Stimulated activated naive CD8-positive, alpha-beta T cell treated with anti-CD3 and anti-CD28 coated beads, Interleukin-15, Interleukin-2, amounts not matched to agents 100 ng/mL and 50 ng/mL, for 24 hours (primary cell): Measurements from ENCODE around the gene PRR36.
"Not testable (repeated sequence)": the region's sequence is repeated elsewhere in the genome, so short reads cannot be mapped to it uniquely, and the experiment has no call there.

Experiments
- H3K27ac Mint-ChIP-seq: one replicate; pipeline ENCODE4 v1.8.0; 2021; ENCODE audit warnings: mild to moderate bottlenecking, mixed read lengths
- H3K27me3 Mint-ChIP-seq: one replicate; pipeline ENCODE4 v1.8.0; 2021; ENCODE audit warnings: mixed read lengths
- H3K36me3 Mint-ChIP-seq: one replicate; pipeline ENCODE4 v1.8.0; 2021; ENCODE audit warnings: low read depth, mixed read lengths
- H3K4me1 Mint-ChIP-seq: one replicate; pipeline ENCODE4 v1.8.0; 2021; ENCODE audit warnings: low read depth, mixed read lengths
- H3K4me3 Mint-ChIP-seq: one replicate; pipeline ENCODE4 v1.8.0; 2021; ENCODE audit warnings: mild to moderate bottlenecking, mixed read lengths
- H3K9me3 Mint-ChIP-seq: one replicate; pipeline ENCODE4 v1.8.0; 2021; ENCODE audit warnings: mixed read lengths

PRR36 gene

DNA sequence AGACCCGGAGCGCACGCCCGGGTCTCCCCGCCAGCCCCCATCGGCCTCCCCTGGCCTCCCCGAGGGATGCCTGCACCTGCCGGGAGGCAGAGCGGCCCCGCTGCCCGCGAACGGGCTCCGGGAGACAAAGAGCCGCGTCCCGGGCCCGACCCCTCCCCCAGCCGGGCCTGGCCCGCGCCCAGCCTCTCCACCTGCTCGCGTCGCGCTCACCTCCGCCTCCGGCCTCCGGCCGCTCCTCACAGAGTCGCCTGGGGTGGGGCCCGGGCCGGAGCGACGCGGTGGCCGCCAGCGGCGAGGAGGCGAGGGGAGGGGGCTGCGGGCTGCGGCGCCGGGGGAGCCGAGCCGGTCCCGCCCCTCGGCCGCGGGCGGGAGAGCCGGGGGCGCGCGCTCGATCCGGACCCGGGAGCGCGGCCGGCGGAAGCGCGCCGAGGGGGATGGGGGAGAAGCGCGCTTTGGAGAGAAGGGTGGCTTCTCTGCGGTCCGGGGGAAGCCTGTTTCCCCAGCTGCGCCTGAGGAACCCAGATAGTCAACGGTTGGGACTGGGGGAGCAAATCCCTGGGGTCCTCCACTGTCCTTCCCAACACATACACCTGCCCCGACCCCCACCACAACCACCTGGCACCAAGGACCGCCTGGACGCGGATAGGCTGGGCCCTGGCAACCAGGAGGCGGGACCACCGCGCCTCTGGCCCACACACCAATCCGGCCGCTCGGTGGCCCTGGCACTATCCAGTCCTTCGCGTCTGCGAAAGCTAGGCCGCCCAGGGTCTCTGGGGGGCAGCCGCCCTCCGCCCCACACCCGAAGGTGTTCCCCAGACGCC is at the start of gene PRR36:
PRR36 (minus strand) TSS at position 315 of the 821 bp plus-strand sequence. CDS start 701 bp downstream, outside the sequence.
- Mint-ChIP-seq H3K27ac (no peak within 1 kb of the TSS), H3K4me1 (peaks cover 24% of the 10 kb centered on the region), H3K27me3 (peaks cover 24% of the 10 kb centered on the region), H3K4me3 (peak within 1 kb of the TSS; percentile 64), H3K36me3 (no peaks in the 10 kb centered on the region), H3K9me3 (no peaks in the 10 kb centered on the region)

DNA sequence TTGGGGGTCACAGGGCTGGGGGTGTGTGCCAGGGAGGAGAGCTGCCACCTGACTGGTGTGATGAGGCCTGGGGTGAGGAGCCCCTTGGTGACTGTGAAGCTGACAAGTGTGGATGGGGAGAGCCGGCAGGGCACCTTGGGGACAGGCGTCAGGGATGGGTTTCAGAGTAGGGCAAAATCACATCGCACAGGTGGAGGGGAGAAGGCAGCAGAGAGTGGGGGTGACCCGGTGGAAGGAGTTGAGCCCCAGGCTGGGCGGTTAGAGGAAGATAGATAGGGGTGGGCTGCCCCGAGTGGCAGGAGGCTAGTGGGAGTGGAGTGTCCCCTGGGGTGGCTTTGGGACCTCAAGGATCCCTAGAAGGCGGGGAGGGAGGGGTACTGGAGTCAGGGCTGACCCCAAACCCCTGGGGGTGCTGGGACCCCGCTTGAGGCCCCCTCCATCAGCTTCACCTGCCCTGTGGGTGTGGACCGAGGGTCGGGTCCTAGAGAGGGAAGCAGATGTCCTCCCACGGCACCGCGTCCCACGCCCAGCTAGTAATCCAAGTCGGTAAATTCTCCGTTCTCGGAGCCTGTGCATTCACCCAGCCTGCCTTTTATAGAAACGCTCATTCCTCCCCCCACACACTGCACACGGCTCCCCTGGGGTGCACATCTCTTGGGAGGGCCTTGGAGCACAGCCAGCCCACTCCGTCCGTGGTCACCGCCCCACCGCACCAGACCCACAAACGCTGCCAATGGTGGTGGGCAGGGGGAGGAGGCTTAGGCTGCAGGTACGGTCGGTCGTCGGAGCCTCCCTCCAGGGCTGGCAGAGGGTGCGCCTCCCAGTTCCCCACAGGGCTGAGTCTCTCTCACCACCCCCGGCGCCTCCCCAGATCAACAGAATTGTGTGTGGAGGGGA is 49.4 kb upstream of the PRR36 start:
- Mint-ChIP-seq H3K27me3 (peaks cover 6% of the 10 kb centered on the region), H3K4me3 (no peak overlapping the region), H3K9me3 (no peaks in the 10 kb centered on the region), H3K36me3 (peaks cover 7% of the 10 kb centered on the region), H3K4me1 (peaks cover 29% of the 10 kb centered on the region), H3K27ac (no peak overlapping the region)

DNA sequence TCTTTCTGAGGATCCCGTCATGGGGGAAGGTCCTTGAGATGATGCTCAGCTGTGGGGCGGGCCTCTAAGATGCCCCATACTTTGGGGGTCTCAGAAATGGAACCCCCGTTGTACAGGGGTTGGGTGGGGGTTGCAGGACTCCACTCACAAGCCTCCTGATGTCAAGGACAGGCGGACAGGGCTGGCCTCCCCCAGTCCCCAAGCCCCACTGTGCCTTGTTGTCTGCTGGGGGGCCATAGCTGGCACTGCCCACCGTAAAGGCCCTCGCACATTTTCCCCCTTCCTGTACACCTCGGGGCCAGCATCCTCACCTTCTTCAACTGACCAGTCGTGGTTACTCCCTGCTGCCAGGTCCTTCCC is 48.6 kb upstream of the PRR36 start:
- Mint-ChIP-seq H3K27me3 (peaks cover 13% of the 10 kb centered on the region), H3K36me3 (no peaks in the 10 kb centered on the region), H3K9me3 (no peaks in the 10 kb centered on the region), H3K4me3 (no peak overlapping the region), H3K27ac (no peak overlapping the region), H3K4me1 (peaks cover 30% of the 10 kb centered on the region)

DNA sequence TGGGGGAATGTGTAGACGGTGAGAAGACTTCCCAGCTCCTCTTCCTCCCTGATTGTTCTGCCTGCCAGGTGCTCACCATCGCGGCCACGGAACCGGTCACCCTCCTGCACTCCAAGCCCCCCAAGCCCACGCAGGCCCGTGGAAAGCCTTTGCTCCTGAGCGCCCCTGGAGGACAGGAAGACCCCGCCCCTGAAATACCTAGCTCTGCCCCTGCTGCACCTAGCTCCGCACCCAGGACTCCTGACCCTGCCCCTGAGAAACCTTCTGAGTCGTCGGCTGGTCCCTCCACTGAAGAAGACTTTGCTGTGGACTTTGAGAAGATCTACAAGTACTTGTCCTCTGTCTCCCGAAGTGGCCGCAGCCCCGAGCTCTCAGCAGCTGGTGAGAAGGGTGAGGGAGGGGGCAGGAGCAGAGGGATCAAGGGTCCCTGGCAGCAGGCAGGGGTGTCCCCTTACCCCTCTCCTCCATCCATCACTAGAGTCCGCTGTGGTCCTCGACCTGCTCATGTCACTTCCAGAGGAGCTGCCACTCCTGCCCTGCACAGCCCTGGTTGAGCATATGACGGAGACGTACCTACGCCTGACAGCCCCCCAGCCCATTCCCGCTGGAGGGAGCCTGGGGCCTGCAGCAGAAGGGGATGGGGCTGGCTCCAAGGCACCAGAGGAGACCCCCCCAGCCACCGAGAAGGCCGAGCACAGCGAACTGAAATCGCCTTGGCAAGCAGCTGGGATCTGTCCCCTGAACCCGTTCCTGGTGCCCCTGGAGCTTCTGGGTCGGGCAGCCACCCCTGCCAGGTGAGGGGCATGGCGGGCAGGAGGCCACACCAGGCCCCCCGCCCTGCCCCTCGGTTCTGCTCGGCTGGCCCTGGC is 48.0 kb upstream of the PRR36 start:
- Mint-ChIP-seq H3K4me3 (peak overlapping the region; percentile 21), H3K4me1 (peaks cover 31% of the 10 kb centered on the region), H3K27ac (no peak overlapping the region), H3K9me3 (no peaks in the 10 kb centered on the region), H3K27me3 (peaks cover 13% of the 10 kb centered on the region), H3K36me3 (no peaks in the 10 kb centered on the region)

DNA sequence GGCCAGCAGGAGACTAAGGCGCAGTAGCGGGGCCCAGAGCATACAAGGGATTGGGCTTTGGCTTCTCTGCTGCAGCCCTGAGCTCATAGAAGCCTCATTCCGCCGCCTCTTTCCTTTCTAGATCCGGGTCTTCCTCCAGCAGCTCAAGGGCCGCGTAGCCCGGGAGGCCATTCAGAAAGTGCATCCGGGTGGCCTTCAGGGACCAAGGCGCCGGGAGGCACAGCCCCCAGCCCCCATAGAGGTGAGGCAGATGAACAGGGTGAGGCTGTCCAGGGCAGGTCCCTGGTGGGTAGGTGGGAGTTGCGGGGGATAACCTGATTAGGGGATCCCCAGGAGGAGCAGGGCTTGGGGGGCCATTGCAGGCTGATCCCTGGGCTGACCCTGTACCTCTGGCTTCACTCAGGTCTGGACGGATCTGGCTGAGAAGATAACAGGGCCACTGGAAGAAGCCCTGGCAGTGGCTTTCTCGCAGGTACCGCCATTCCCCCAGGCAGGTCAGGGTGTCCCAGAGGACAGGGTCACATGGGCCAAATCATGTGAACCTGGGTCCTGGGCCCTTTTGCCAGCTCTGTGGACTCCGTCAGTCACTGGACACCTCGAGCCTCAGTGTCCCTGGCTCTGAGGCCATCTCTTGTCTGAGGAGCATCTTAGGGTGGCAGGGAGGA is 47.2 kb upstream of the PRR36 start:
- Mint-ChIP-seq H3K4me3 (peak overlapping the region; percentile 84), H3K27me3 (peaks cover 17% of the 10 kb centered on the region), H3K4me1 (peaks cover 33% of the 10 kb centered on the region), H3K36me3 (no peaks in the 10 kb centered on the region), H3K9me3 (no peaks in the 10 kb centered on the region), H3K27ac (peak overlapping the region; percentile 89)

DNA sequence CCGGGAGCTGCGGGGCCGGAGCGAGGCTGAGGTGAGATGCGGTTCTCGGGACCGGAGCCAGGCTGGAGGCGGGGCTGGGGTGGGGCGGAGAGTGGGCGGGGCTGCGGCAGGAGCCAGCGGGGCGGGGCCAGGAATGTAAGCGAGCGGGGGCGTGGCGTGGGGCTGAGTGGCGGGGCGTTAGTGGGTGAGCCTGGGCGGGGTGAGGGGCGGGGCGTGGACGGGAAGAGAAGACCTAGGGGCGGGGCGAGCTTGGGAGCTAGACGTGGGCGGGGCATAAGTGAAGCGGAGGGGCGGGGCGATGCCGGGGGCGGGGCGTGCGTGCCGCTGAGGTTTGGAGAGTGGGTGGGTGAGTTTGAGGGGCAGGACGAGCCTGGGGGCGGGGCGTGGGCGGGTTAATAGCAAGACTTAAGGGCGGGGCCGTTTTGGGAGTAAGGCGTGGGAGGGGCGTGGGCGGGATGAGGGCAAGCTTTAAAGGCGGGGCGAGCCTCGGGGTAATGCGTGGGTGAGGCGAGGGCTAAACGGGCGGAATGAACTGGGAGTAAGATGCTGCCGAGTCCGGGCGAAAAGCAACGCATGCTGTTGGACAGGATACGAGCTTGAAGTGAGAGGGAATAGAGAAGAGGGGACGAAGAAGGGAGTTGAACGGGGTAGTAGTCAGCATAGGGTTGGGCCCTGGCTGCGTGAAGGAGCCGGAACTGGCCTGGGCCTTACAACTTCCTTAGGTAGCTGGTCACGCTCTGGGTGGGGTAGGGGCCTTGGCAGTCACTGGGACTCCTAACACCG is 46.5 kb upstream of the PRR36 start:
- Mint-ChIP-seq H3K27ac (peak overlapping the region; percentile 89), H3K4me3 (peak overlapping the region; percentile 84), H3K9me3 (no peaks in the 10 kb centered on the region), H3K36me3 (no peaks in the 10 kb centered on the region), H3K27me3 (peaks cover 20% of the 10 kb centered on the region), H3K4me1 (peaks cover 34% of the 10 kb centered on the region)

DNA sequence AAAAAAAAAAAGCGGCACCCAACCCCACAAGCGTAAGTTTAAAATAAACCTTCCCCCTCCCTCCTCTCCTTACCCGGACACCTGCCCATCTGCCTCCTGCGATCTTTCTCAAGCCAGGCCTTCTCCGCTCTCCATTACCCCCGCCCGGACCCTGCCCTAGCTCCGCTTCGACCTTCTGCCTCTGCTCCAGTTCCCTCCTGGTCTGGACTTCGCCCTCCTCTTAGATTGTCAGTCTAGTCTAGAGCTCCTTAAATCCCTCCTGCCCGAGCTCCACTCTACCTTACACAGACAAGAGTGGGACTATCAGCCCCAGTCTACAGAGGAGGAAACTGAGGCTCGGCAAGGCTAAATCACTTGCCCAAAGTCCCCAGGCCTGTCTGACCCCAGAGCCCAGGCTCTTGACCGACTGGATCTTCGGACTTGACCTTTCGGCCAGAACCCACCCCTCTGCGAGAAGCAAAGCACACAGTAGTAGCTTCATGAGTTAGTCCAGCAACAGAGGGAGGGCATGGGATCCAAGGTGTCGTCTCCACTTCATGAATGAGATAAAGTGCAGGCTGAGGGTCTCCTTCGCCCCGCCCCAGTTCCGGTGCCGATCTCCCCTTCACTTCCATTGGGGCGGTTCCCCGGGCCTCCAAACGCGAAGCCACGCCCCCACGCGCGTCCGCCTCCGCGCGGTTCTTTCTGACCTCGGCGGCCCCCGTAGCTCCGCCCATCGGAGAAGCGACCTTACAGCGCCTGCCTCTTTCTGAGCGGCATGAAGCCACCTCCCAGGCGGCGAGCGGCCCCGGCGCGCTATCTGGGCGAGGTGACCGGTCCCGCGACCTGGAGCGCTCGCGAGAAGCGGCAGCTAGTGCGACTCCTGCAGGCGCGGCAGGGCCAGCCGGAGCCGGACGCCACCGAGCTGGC is 45.7 kb upstream of the PRR36 start, which contains the start of gene SNAPC2:
SNAPC2 (plus strand) TSS at position 729 of the 909 bp plus-strand sequence; CDS start at position 758, 29 bp downstream.
- H3K27ac Mint-ChIP-seq: peak within 1 kb of the TSS; percentile 89
- peaks cover 34% of the 10 kb centered on the region for H3K4me1 Mint-ChIP-seq
- H3K4me3 Mint-ChIP-seq: peak within 1 kb of the TSS; percentile 84
- H3K27me3 Mint-ChIP-seq: peaks cover 28% of the 10 kb centered on the region
- H3K36me3 Mint-ChIP-seq: no peaks in the 10 kb centered on the region
- H3K9me3 Mint-ChIP-seq: no peaks in the 10 kb centered on the region

DNA sequence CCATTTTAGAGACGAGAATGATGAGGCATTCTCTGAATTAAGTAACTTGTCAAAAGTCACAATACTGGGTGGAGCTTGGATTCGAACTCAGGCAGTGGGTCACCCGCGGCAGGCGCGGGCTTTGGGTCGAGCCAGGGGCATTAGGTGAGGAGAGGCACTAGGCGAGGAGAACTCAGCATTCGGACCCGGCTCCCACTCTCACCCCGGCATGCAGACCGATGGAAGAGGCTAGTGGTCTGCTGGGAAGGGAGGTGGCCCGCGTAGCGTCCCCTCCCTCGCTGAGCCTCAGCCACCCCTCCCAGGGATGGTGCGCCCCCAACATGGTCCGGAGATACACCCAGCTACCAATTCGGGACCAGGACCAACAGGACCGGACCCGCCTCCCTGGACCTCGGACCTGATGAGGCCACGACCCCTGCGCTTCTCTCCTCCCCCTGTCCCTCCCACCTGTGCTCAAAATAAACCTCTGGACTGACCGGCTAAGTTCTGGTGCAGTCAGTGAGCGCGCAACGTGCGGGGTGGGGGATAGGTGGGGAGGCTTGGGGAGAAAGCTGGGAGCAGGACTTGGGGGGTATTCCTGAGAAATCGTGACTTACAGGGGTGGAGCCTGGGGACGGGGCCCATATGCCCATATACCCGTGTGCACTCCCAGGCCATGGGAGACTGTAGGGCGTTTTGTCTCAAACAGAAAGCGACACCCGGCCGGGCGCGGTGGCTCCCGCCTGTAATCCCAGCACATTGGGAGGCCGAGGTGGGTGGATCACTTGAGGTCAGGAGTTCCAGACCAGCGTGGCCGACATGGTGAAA is 44.6 kb upstream of the PRR36 start:
- no peaks in the 10 kb centered on the region for H3K9me3 Mint-ChIP-seq
- peaks cover 34% of the 10 kb centered on the region for H3K4me1 Mint-ChIP-seq
- peaks cover 33% of the 10 kb centered on the region for H3K27me3 Mint-ChIP-seq
- H3K4me3 Mint-ChIP-seq: peak overlapping the region; percentile 26
- no peaks in the 10 kb centered on the region for H3K36me3 Mint-ChIP-seq
- no peak overlapping the region for H3K27ac Mint-ChIP-seq

DNA sequence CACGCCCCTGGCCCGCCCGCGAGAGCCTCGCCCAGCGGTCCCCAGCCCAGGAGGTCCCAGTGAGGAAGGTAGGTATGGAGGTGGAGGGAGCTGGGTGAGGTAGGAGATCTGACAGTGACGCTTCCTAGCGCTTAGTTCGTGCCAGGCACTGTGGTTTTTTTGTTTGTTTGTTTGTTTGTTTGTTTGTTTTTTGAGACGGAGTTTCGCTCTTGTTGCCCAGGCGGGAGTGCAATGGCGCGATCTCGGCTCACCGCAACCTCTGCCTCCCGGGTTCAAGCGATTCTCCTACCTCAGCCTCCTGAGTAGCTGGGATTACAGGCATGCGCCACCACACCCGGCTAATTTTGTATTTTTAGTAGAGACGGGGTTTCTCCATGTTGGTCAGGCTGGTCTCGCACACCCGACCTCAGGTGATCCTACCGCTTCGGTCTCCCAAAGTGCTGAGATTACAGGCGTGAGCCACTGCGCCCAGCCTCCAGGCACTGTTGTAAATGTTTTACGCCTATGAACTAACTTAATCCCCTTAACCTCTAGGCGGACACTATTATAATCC is 43.9 kb upstream of the PRR36 start:
- H3K27ac Mint-ChIP-seq: not testable (repeated sequence)

DNA sequence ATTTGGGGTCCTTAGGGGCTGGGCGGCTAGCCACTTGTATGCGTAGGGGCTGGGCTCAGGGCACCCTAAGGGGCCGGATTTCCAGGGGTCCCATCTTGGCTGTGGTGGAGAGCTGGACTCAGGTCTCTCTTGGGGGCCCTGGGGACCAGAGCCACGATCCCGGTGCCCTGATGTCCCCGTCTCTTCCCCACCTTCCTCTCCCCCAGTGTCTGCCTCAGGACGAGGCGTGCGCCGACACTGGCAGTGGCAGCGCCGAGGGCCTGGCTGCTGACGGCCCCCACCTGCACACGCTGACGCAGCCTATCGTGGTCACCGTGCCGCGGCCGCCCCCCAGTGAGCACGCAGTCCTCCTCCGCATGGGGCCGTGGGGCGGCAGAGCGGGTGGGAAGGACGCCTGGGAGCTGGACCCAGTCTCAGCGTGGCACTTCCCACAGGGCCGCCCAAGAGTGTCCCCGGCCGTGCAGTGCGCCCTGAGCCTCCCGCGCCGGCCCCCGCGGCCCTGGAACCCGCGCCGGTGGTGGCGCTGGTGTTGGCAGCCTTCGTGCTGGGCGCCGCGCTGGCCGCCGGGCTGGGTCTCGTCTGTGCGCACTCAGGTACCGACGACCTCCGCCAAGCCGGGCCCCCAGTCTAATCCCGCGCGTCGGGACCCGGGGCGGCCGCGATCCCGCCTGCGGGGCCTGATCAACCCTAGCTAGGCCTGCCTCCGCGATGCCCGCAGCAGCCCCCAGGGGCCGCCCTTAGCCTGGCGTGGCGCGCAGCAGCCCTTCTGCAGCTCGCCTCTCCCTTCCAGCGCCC is 43.3 kb upstream of the PRR36 start:
- H3K27ac Mint-ChIP-seq: no peak overlapping the region
- H3K4me3 Mint-ChIP-seq: peak overlapping the region; percentile 69
- H3K9me3 Mint-ChIP-seq: no peaks in the 10 kb centered on the region
- H3K27me3 Mint-ChIP-seq: peaks cover 33% of the 10 kb centered on the region
- peaks cover 34% of the 10 kb centered on the region for H3K4me1 Mint-ChIP-seq
- peaks cover 5% of the 10 kb centered on the region for H3K36me3 Mint-ChIP-seq

More for the DNA sequence above, 43.9 kb upstream of the PRR36 start:
- not testable (repeated sequence) for H3K9me3 Mint-ChIP-seq, H3K36me3 Mint-ChIP-seq
- Mint-ChIP-seq H3K27me3 (peaks cover 33% of the 10 kb centered on the region), H3K4me1 (peaks cover 34% of the 10 kb centered on the region), H3K4me3 (peak overlapping the region; percentile 52)

DNA sequence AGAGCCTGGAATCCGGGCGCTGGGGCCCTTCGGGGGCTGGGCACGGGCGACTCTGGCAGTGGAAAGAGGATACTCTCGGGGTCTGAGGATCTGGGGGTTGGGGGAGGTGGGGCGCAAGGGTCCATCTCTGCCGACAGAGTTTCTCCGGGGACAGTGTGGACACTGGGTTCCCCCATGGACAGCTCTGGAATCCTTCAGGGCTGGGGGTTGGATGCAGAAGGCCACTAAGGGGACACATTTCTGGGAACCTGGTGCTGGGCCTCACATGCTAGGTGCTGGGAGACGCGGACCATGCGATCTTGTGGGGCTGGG is 42.7 kb upstream of the PRR36 start:
- Mint-ChIP-seq H3K4me3 (peak overlapping the region; percentile 69), H3K4me1 (peaks cover 34% of the 10 kb centered on the region), H3K9me3 (no peaks in the 10 kb centered on the region), H3K27ac (no peak overlapping the region), H3K36me3 (peaks cover 8% of the 10 kb centered on the region), H3K27me3 (peaks cover 33% of the 10 kb centered on the region)
